HepG2 (cell line): ENCODE measurements around the gene PLCB4. TPM values are rescaled to one million over a fixed set of nuclear protein-coding genes. Genes with fewer than 3 reads are reported as not detected.

Experiments used
- ATAC-seq: fragments of 200-7000 bp; cut with Tn5 transposase; 3 replicates; pipeline ENCODE4 v1.9.1; 2020; ENCODE audit warnings: mild to moderate bottlenecking, moderate library complexity
- BruUV-seq: library from RNA; stranded (reverse); fragments of 400-500 nt; replicated peaks from 2 replicates; lab custom pipeline; 2021; lab: Mats Ljungman, UMichigan
- CTCF ChIA-PET: fragments of 300-600 bp; formaldehyde crosslinking; extraction: SDS; loops from one replicate; lab custom pipeline; 2021; ENCODE audit warnings: low total read pairs, inconsistent platforms, low intra/inter-chr PET ratio; lab: Yijun Ruan, JAX
- POLR2A ChIA-PET: fragments of 350-600 bp; sonication (Branson Sonifier 250); formaldehyde crosslinking; loops from one replicate; lab custom pipeline; 2020; ENCODE audit warnings: antibody characterized with exemption, inconsistent platforms; lab: Yijun Ruan, JAX
- DNase-seq: peaks from one replicate; pipeline ENCODE4 v3.0.0-alpha.2; 2015; ENCODE audit warnings: low spot score
- FAIRE-seq: peaks from 3 replicates; lab custom pipeline; 2011; peaks lifted over from hg19 to GRCh38; lab: Jason Lieb, UNC
- H2AFZ ChIP-seq: one replicate; pipeline ENCODE4 v1.6.1; 2011; ENCODE audit warnings: low read length, inconsistent platforms
- H3K27ac ChIP-seq: fragments of 300-600 bp; 3 replicates; pipeline ENCODE4 v1.8.0; 2011; ENCODE audit warnings: mixed run types, mild to moderate bottlenecking, mixed read lengths, low read length, inconsistent platforms; ENCODE audit not compliant: insufficient read depth; ENCODE audit errors: extremely low read length
- H3K27me3 ChIP-seq, 2 experiments: fragments of 200-600 bp in 1 of 2; 2 replicates in 1 of 2; 3 replicates in 1 of 2; pipeline versions ENCODE4 v1.6.0 to v1.8.0; 2011; ENCODE audit warnings: low read length in 2 of 2, mild to moderate bottlenecking in 2 of 2, moderate library complexity in 2 of 2, inconsistent platforms in 1 of 2; ENCODE audit not compliant: insufficient read depth in 2 of 2, control insufficient read depth in 1 of 2
- H3K36me3 ChIP-seq, 2 experiments: fragments of 200-600 bp in 1 of 2; replicated peaks in 1 of 2; 2 replicates in 1 of 2; 3 replicates in 1 of 2; pipeline versions ENCODE4 v1.5.1 to v1.8.0; 2011; ENCODE audit warnings: low read length in 2 of 2, inconsistent platforms in 1 of 2; ENCODE audit not compliant: insufficient read depth in 2 of 2, control insufficient read depth in 1 of 2
- H3K4me1 ChIP-seq: 2 replicates; pipeline ENCODE4 v1.5.1; 2012; ENCODE audit warnings: low read length, inconsistent platforms; ENCODE audit not compliant: insufficient read depth
- H3K4me2 ChIP-seq: 2 replicates; pipeline ENCODE4 v1.6.0; 2011; ENCODE audit warnings: low read depth, low read length, inconsistent platforms
- H3K4me3 ChIP-seq, 3 experiments: fragments of 200-600 bp in 1 of 3; sonication (generic), shearing (Covaris generic) in 1 of 3; replicated peaks in 1 of 3; 2 replicates each; pipeline ENCODE4 v1.5.1; 2011 to 2016; ENCODE audit warnings: low read length in 3 of 3, inconsistent platforms in 2 of 3, low read depth in 2 of 3, mild to moderate bottlenecking in 2 of 3, control low read depth in 1 of 3, mixed read lengths in 1 of 3; ENCODE audit not compliant: insufficient read depth in 1 of 3
- H3K79me2 ChIP-seq: one replicate; pipeline ENCODE4 v1.6.1; 2011; ENCODE audit warnings: low read length, inconsistent platforms; ENCODE audit not compliant: insufficient read depth
- H3K9ac ChIP-seq: 2 replicates; pipeline ENCODE4 v1.6.0; 2011; ENCODE audit warnings: mild to moderate bottlenecking, low read depth, low read length, inconsistent platforms; ENCODE audit not compliant: insufficient read depth
- H3K9me3 ChIP-seq: 2 replicates; pipeline ENCODE4 v1.5.1; 2012; ENCODE audit warnings: mild to moderate bottlenecking, low read length
- H4K20me1 ChIP-seq: 2 replicates; pipeline ENCODE4 v1.6.0; 2011; ENCODE audit warnings: inconsistent platforms, mild to moderate bottlenecking, low read length, moderate library complexity; ENCODE audit not compliant: insufficient read depth
- ATF7 ChIP-seq, 2 experiments: fragments of 450-650 bp in 1 of 2; sonication (generic) in 1 of 2; formaldehyde crosslinking in 1 of 2; IDR thresholded peaks; 2 replicates each; pipeline versions ENCODE4 v1.4.0 to v1.6.1; 2016 to 2020; ENCODE audit warnings: antibody characterized with exemption in 1 of 2, mild to moderate bottlenecking in 1 of 2, missing genetic modification reagents in 1 of 2
- GABPA ChIP-seq, 2 experiments: IDR thresholded peaks; 2 replicates each; pipeline ENCODE4 v1.6.1; 2011 to 2016; ENCODE audit warnings: low read depth in 2 of 2, low read length in 1 of 2, missing biosample characterization in 1 of 2, missing genetic modification characterization in 1 of 2
- NBN ChIP-seq: fragments of 450-650 bp; conservative IDR thresholded peaks from 2 replicates; pipeline ENCODE4 v1.6.1; 2017
- NFE2 ChIP-seq: sonication (generic); formaldehyde crosslinking; IDR thresholded peaks from 2 replicates; pipeline ENCODE4 v1.4.0; 2020; ENCODE audit warnings: missing genetic modification reagents
- SOX13 ChIP-seq, 3 experiments: fragments of 450-650 bp in 1 of 3; sonication (generic) in 1 of 3; formaldehyde crosslinking in 1 of 3; IDR thresholded peaks in 2 of 3; conservative IDR thresholded peaks in 1 of 3; 2 replicates each; pipeline versions ENCODE4 v1.5.0 to v1.6.1; 2016 to 2020; ENCODE audit warnings: antibody characterized with exemption in 1 of 3, mild to moderate bottlenecking in 1 of 3, missing compliant biosample characterization in 1 of 3, missing genetic modification reagents in 1 of 3, moderate library complexity in 1 of 3
- SPEN ChIP-seq: sonication (generic); formaldehyde crosslinking; IDR thresholded peaks from 2 replicates; pipeline ENCODE4 v1.5.1; 2020; ENCODE audit warnings: low read depth, mild to moderate bottlenecking, missing genetic modification reagents
- ZNF263 ChIP-seq: sonication (generic); formaldehyde crosslinking; IDR thresholded peaks from 2 replicates; pipeline ENCODE4 v1.4.0; 2020; ENCODE audit warnings: missing genetic modification reagents
- ZNF333 ChIP-seq: sonication (generic); formaldehyde crosslinking; IDR thresholded peaks from 2 replicates; pipeline ENCODE4 v1.4.0; 2020; ENCODE audit warnings: mild to moderate bottlenecking, missing genetic modification reagents, borderline replicate concordance
- ZNF335 ChIP-seq: sonication (generic); formaldehyde crosslinking; IDR thresholded peaks from 2 replicates; pipeline ENCODE4 v1.4.0; 2020; ENCODE audit warnings: missing genetic modification reagents
- WGBS: methylation state at CpG from one replicate; pipeline ENCODE4 v1.1.6; 2017; ENCODE audit warnings: low lambda C conversion rate; 5-methylcytosine and 5-hydroxymethylcytosine counted together
- in situ Hi-C: cut with HindIII; loops from 2 replicates; pipeline ENCODE4 v1.10.0; 2017; ENCODE audit warnings: low pct_unique_long_range_greater_than_20kb; ENCODE audit not compliant: extremely low pct_ligation_motif_present
- intact Hi-C: fragments of 100-400 bp; cut with micrococcal nuclease; formaldehyde crosslinking; loops from one replicate; pipeline ENCODE4 v1.10.0; 2022; ENCODE audit not compliant: unreplicated experiment
- polyA plus RNA-seq, 8 experiments: library from polyadenylated mRNA; depleted of rRNA in 3 of 8; stranded (reverse) in 7 of 8; unstranded in 1 of 8; fragments of >200 nt; fragmentation: Illumina TruSeq in 4 of 8; extraction: Trizol in 4 of 8; gene quantifications; 2 replicates each; pipeline versions ENCODE4 v1.2.1 to v1.2.3, GENCODE V29; 2011 to 2016; ENCODE audit warnings: low read depth in 4 of 8, missing spikeins in 1 of 8, mixed read lengths in 1 of 8; ENCODE audit not compliant: insufficient read depth in 1 of 8
- total RNA-seq, 5 experiments: library from RNA; depleted of rRNA; stranded (reverse); fragments of >200 nt; fragmentation: Illumina TruSeq; extraction: Trizol; gene quantifications; 2 replicates each; pipeline ENCODE4 v1.2.3, GENCODE V29; 2016; ENCODE audit warnings: low read depth in 1 of 5
- TF ChIP-seq, protein P1 (sequence below): sonication (generic); formaldehyde crosslinking; IDR thresholded peaks from 2 replicates; pipeline ENCODE4 v1.4.0; 2020; ENCODE audit warnings: missing genetic modification reagents, borderline replicate concordance
- TF ChIP-seq, protein P2 (sequence below): sonication (generic); formaldehyde crosslinking; IDR thresholded peaks from 2 replicates; pipeline ENCODE4 v1.5.0; 2020; ENCODE audit warnings: mild to moderate bottlenecking, missing genetic modification reagents, borderline replicate concordance
- TF ChIP-seq, protein P3 (sequence below): sonication (generic); formaldehyde crosslinking; conservative IDR thresholded peaks from 2 replicates; pipeline ENCODE4 v1.4.0; 2020; ENCODE audit warnings: missing genetic modification reagents
- TF ChIP-seq, protein P4 (sequence below): sonication (generic); formaldehyde crosslinking; IDR thresholded peaks from 2 replicates; pipeline ENCODE4 v1.5.0; 2020; ENCODE audit warnings: missing genetic modification reagents, mild to moderate bottlenecking, borderline replicate concordance
- TF ChIP-seq, protein P5 (sequence below): sonication (generic); formaldehyde crosslinking; IDR thresholded peaks from 2 replicates; pipeline ENCODE4 v1.8.0; 2022; ENCODE audit warnings: mild to moderate bottlenecking, missing genetic modification reagents, borderline replicate concordance

The PLCB4 gene
- total and polyA plus RNA-seq, 2 of the 13 experiments (the other 11 are each of a cell fraction or from before 2014, with no cell fraction given) = 0.01 TPM; not detected in 1

DNA sequence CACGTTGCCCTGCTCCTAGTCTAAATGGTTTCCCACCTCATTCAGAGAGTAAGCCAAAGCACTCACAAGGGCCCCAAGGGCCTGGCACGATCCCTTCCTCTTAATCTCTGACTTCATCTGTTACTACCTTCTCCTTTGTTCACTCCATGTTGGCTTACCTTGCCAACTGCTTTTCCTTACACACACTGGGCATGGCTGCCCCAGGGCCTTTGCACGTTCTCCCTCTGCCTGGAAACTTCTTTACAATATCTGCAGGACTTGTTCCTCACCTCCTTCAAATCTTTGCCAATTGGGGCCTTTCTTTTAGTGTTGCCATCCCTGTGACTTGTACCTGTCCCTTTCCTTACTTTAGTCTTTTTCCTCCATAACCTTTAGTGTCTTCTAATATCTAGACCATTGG is 73.9 kb downstream of the PLCB4 start:
- Histone ChIP-seq H4K20me1 (no peaks in the 10 kb centered on the region), H3K4me1 (no peaks in the 10 kb centered on the region), H3K27ac (no peak overlapping the region), H3K36me3 (no peaks in the 10 kb centered on the region), H3K79me2 (no peaks in the 10 kb centered on the region), H2AFZ (no peak overlapping the region), H3K27me3 (no peaks in the 10 kb centered on the region), H3K4me2 (no peak overlapping the region), H3K9me3 (no peaks in the 10 kb centered on the region), H3K9ac (no peak overlapping the region), H3K4me3 (no peak overlapping the region)
- 0% methylated on average over 3 of the region's 3 CpGs for WGBS
- intact Hi-C loops = no loop called here
- ATAC-seq = no peak
- no peak for DNase-seq
- POLR2A ChIA-PET = no interaction called here
- no peak for FAIRE-seq
- no TSS peak for BruUV-seq
- CTCF ChIA-PET = no interaction called here
- in situ Hi-C loops = no loop called here
- TF ChIP-seq NFE2 (CRISPR knock-in tag) = no peak
- TF ChIP-seq SOX13 (IDR thresholded peaks at IDR 0.05) = no peak
- TF ChIP-seq SOX13 (CRISPR knock-in tag; conservative IDR thresholded peaks at IDR 0.05 in 1 of 2, IDR thresholded peaks at IDR 0.05 in 1 of 2) = no peak
- TF ChIP-seq SPEN (CRISPR knock-in tag) = no peak
- TF ChIP-seq ATF7 (IDR thresholded peaks at IDR 0.05) = no peak
- no peak for TF ChIP-seq ATF7 (CRISPR knock-in tag; IDR thresholded peaks at IDR 0.05)
- TF ChIP-seq, protein P1, sequence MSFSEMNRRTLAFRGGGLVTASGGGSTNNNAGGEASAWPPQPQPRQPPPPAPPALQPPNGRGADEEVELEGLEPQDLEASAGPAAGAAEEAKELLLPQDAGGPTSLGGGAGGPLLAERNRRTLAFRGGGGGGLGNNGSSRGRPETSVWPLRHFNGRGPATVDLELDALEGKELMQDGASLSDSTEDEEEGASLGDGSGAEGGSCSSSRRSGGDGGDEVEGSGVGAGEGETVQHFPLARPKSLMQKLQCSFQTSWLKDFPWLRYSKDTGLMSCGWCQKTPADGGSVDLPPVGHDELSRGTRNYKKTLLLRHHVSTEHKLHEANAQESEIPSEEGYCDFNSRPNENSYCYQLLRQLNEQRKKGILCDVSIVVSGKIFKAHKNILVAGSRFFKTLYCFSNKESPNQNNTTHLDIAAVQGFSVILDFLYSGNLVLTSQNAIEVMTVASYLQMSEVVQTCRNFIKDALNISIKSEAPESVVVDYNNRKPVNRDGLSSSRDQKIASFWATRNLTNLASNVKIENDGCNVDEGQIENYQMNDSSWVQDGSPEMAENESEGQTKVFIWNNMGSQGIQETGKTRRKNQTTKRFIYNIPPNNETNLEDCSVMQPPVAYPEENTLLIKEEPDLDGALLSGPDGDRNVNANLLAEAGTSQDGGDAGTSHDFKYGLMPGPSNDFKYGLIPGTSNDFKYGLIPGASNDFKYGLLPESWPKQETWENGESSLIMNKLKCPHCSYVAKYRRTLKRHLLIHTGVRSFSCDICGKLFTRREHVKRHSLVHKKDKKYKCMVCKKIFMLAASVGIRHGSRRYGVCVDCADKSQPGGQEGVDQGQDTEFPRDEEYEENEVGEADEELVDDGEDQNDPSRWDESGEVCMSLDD (CRISPR knock-in tag) = no peak
- no peak for TF ChIP-seq ZNF263
- TF ChIP-seq, protein P2, sequence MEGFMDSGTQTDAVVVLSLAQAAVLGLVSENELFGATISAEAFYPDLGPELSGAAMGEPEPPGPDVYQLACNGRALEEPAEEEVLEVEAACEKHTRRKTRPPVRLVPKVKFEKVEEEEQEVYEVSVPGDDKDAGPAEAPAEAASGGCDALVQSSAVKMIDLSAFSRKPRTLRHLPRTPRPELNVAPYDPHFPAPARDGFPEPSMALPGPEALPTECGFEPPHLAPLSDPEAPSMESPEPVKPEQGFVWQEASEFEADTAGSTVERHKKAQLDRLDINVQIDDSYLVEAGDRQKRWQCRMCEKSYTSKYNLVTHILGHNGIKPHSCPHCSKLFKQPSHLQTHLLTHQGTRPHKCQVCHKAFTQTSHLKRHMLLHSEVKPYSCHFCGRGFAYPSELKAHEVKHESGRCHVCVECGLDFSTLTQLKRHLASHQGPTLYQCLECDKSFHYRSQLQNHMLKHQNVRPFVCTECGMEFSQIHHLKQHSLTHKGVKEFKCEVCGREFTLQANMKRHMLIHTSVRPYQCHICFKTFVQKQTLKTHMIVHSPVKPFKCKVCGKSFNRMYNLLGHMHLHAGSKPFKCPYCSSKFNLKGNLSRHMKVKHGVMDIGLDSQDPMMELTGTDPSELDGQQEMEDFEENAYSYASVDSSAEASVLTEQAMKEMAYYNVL (CRISPR knock-in tag) = no peak
- no peak for TF ChIP-seq ZNF333 (CRISPR knock-in tag)
- no peak for TF ChIP-seq GABPA (IDR thresholded peaks at IDR 0.05; ENCODE audit: low read depth, low read length)
- no peak for TF ChIP-seq GABPA (CRISPR knock-in tag; IDR thresholded peaks at IDR 0.05; ENCODE audit: low read depth)
- TF ChIP-seq, protein P3, sequence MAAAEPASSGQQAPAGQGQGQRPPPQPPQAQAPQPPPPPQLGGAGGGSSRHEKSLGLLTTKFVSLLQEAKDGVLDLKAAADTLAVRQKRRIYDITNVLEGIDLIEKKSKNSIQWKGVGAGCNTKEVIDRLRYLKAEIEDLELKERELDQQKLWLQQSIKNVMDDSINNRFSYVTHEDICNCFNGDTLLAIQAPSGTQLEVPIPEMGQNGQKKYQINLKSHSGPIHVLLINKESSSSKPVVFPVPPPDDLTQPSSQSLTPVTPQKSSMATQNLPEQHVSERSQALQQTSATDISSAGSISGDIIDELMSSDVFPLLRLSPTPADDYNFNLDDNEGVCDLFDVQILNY (CRISPR knock-in tag) = no peak
- no peak for TF ChIP-seq NBN
- TF ChIP-seq, protein P4, sequence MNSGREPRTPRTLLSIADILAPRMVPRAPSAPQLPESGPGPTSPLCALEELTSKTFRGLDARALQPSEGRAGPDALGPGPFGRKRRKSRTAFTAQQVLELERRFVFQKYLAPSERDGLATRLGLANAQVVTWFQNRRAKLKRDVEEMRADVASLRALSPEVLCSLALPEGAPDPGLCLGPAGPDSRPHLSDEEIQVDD (CRISPR knock-in tag) = no peak
- TF ChIP-seq, protein P5, sequence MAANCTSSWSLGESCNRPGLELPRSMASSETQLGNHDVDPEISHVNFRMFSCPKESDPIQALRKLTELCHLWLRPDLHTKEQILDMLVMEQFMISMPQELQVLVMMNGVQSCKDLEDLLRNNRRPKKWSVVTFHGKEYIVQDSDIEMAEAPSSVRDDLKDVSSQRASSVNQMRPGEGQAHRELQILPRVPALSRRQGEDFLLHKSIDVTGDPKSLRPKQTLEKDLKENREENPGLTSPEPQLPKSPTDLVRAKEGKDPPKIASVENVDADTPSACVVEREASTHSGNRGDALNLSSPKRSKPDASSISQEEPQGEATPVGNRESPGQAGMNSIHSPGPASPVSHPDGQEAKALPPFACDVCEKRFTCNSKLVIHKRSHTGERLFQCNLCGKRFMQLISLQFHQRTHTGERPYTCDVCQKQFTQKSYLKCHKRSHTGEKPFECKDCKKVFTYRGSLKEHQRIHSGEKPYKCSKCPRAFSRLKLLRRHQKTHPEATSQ (CRISPR knock-in tag) = no peak
- TF ChIP-seq ZNF335 (CRISPR knock-in tag) = no peak
